ENCODE measurements around the gene TBXA2R. TPM values are rescaled to one million over a fixed set of nuclear protein-coding genes. Genes with fewer than 3 reads are reported as not detected.

TBXA2R gene
- total and polyA plus RNA-seq, 12 donors: 1.6 to 4.0 (median 3.0) TPM

- ATAC-seq (no peak), DNase-seq (no peak)
- H3K27ac ChIP-seq: no peak overlapping the region
- intact Hi-C loops (cut with DNase I): loop anchor here in 9 of 10 donors (5.0 to 10.0 kb wide), 6 partner anchors 33 to 308 kb away; no protein-coding TSS in a partner anchor
- no peaks in the 10 kb centered on the region for H3K9me3 ChIP-seq
- peaks cover 0 to 23% (median 14%) of the 10 kb centered on the region in 9 donors for H3K4me1 ChIP-seq
- H3K27me3 ChIP-seq: no peaks in the 10 kb centered on the region
- peaks cover 0 to 83% (median 18%) of the 10 kb centered on the region in 9 donors for H3K36me3 ChIP-seq
- no peak overlapping the region for H3K4me3 ChIP-seq
- 94 to 96% methylated on average over 26 of the region's 26 CpGs for WGBS, 2 donors
- no peak for TF ChIP-seq CTCF (IDR thresholded peaks at IDR 0.05)
These were observed 9.0 kb upstream of the TBXA2R start for GRCh38 chr19:3615524-3616135.

GRCh38 chr19:3614858-3615505 is 8.3 kb upstream of the TBXA2R start:
- intact Hi-C loops (cut with DNase I): loop anchor here in 9 of 10 donors (5.0 to 10.0 kb wide), 7 partner anchors 33 to 308 kb away; no protein-coding TSS in a partner anchor
- H3K4me1 ChIP-seq: peaks cover 0 to 28% (median 14%) of the 10 kb centered on the region in 9 donors
- peak in 1 of 2 donors; percentile 9 for DNase-seq

GRCh38 chr19:3613818-3614661 is 7.4 kb upstream of the TBXA2R start:
- intact Hi-C loops (cut with DNase I): loop anchor here in 3 of 10 donors (5.0 to 10.0 kb wide), 3 partner anchors 37 to 299 kb away; no protein-coding TSS in a partner anchor
- Histone ChIP-seq H3K4me1 (peaks cover 3 to 38% (median 20%) of the 10 kb centered on the region in 9 donors), H3K36me3 (peaks cover 0 to 69% (median 18%) of the 10 kb centered on the region in 9 donors), H3K27ac (no peak overlapping the region), H3K27me3 (no peaks in the 10 kb centered on the region), H3K4me3 (no peak overlapping the region), H3K9me3 (no peaks in the 10 kb centered on the region)
- WGBS, 2 donors: 91% methylated on average over 32 to 39 of the region's 39 CpGs
- ATAC-seq (no peak), DNase-seq (peak in 1 of 2 donors; percentile 9)
- TF ChIP-seq CTCF (IDR thresholded peaks at IDR 0.05): no peak

More at GRCh38 chr19:3614858-3615505, 8.3 kb upstream of the TBXA2R start:
- H3K27ac ChIP-seq: no peak overlapping the region
- no peak for ATAC-seq
- TF ChIP-seq CTCF (IDR thresholded peaks at IDR 0.05): no peak
- peaks cover 0 to 79% (median 18%) of the 10 kb centered on the region in 9 donors for H3K36me3 ChIP-seq
- H3K9me3 ChIP-seq: no peaks in the 10 kb centered on the region
- 87 to 88% methylated on average over 18 of the region's 18 CpGs for WGBS, 2 donors
- H3K27me3 ChIP-seq: no peaks in the 10 kb centered on the region
- H3K4me3 ChIP-seq: no peak overlapping the region

All from heart right ventricle (tissue), 16 donors.